8988T (cell line): Measurements from ENCODE around the gene LMO1.

Experiments used
- DNase-seq: peaks from one replicate; pipeline ENCODE4 v3.0.0; 2011

The LMO1 gene

DNA sequence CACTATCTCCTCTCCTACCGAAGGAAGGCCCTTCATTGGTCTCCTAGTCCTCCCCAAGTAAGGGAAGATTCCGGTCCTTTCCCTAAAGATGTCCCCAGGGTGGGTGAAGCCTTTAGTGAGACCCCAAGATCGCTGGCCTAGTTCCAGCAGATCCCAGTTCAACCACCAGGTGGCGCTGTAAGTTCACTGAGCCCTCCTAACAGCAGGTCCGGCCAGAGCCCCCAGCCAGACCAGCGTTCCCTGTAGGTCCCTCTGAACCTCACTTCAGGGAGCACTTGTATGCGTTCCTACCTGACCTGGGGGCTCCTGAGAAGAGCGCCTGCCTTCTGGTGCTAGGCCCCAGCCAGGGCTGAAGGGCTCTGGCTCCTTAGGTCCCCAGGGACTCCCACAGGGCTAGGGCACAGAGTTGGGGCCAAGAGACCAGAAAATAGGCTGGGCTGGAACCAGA, 38.1 kb downstream of the LMO1 start:
- peak; percentile 95 for DNase-seq

DNA sequence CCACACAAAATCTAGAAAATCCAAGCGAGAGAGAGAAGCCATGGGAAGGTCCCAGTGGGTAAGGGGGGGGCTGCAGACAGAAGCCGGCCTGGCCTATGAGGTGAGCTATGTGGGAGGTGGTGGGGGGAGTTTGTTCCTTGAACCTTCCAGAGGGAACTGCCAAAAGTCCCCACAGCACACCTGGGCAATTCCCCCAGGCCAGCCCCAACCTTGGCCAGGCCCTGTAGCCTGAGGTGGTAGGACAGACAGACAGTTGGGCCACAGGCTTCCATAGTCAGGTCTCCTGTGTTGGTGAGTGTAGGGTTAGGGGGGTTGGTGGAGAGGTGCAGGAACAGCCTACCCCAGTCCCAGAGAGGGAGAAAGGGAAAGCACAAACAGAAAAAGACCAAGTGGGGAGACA, 39.0 kb downstream of the LMO1 start:
- no peak for DNase-seq

DNA sequence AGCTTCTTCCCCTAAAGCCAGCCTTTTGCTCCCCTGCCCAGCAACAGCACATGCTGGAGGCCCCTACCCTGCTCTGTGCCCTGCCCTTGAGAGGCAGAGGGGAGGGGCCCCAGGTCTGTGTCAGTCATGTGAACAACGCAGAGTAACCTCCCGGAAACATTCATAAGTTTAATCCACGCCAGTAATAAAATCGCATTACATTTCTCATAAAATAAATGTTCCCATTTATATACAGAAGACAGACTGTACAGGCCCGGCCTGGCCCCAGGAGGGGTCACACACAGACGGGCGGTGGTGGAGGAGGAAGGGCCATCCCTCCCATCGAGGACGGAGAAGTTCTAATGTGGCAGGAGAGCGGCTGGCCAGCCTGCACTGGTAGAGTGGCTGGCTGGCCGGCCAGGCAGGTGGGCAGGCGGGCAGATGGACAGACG, 39.5 kb downstream of the LMO1 start:
- DNase-seq, result no peak

DNA sequence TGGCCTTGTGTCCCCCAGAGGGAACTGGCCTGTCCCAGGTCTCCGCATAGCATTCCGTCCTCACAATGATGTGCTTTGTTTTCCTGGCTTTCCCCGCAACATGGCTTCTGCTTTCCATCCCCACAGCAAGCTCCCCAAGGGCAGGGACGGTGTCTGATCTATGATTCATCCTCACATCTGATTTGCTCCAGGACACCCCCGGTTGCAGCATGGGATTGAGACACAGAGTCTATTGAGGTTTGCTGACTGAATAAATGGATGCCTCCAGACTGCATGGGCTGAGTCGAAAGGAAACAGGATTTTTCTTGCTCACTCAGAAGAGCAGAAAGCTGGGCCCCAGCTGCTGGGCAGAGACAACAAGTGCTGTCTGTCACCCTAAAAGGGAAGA, 40.2 kb downstream of the LMO1 start:
- DNase-seq, result no peak

DNA sequence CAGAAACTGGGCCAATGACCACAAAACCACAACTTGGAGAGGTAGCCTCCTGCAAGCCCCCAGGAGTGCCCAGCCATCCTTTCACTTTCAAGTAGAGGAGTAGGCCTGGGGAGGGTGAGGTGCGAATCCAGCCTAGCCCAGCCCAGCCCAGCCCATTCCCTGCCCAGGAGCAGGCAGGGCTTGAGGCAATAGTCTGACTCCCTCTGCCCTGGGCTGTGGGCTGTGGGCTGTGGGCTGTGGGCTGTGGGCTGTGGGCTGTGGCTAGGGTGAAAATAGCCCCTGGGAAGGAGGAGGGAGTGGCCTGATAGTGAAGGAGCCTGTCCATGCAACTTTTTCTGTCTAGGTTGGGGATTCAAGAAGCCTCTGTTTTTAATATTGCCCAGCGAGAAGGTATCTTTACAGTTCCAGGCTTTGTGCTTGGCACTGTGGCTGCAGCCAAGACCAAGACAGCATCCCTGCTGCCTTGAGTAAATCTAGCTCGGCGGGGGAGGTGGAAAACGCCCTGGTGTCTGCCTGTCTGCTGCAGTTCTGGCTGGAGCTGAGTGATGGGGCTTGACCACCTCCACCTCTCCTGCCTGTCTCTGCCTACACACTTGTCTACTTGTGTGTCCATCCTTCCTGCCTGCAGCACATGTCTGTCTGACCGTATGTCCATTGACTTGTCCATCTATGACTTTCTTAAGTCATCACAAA, 40.7 kb downstream of the LMO1 start:
- no peak for DNase-seq

DNA sequence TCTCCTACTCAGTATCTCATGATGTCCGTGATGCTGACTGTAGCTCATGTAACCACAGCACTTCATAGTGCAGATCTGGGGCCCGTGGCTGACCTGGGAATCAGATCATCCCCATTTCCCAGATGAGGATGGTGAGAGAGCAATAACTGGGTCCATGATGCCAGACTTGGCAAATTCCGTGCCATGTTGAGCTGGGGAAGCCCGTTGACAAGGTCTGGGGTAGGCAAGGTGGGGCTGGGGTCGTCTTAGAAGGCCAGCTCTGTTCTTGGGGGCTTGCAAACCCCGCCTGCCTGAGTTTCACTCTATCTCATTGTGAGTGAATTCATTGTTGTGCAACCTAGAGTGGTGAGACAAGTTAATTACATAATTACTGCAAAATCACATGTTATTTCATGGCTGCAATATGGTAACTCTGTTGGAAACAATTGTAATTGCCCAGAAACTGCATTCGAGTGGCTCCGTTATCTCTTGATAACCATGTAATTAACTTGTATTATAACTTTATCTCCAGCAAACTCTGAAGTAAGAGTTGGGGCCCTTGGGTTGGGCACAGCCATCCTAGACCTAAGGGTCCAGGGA, 41.7 kb downstream of the LMO1 start:
- no peak for DNase-seq

DNA sequence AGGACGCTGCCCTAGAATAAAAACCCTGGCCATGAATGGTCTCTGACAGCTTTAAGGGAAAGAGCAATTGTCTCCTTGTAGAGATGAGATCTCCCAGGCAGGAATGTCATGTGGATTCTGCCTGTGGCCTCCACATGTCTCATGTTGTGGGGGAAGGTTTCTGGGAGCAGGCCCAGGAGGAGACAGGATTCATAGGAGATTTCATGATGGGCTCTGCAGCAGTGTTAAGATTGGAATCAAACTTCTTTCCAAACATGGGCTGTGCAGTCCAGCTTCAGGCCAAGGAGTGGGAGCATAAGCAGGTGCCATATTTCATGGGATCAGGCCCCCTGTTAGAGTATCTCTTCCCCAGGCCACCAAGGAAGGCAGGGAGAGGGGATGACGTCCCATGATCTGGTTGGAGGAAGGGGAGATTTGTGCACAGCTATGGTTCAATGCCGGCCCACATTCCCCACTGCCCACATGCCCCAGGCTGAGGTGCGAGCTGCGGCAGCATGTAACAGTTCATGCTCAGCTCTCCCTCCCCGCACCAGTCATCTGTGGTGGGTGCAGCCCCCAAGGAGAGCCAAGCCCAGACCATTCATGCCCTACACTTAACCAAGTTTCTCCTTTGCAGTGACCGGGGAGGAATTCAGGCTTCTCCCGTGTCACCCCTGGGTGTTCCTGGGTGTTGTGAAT, 42.5 kb downstream of the LMO1 start:
- DNase-seq, result no peak

DNA sequence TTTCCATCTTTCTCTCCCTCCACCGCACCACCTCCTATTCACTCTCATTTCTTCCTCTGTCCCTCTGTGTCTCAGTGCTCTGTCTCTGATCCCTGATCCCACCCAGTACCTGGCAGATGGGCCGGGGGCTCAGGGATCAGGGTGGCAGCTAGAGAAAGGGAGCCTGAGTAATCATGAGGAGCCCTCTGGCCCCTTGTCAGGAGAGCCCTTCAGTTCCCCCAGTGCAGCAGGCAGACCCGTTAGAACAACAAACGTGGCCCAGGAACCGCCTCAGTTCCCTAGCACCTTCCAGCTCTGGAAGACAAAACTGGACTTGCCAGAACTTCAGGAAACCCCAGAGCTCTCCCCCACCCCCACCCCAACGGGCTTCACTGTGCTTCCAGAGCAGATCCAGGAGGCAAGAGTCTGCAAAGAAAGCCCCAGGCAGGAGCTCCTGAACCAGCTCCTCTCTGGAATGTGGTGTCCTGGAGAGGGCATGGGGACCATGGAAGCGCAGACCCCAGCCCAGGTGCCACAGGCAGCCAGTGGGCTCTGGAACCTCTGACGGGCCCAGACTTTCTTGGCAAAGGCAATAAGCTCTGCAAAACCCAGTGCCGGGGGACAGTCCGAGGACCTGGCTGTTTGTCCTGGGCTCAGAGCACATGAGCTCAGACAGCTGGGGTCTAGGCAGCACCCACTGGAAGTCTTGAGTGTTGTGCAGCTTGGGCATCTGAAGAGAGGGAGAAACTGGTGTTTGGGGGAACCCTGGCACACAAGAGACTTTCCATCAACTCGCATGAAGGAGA, 43.2 kb downstream of the LMO1 start:
- no peak for DNase-seq

DNA sequence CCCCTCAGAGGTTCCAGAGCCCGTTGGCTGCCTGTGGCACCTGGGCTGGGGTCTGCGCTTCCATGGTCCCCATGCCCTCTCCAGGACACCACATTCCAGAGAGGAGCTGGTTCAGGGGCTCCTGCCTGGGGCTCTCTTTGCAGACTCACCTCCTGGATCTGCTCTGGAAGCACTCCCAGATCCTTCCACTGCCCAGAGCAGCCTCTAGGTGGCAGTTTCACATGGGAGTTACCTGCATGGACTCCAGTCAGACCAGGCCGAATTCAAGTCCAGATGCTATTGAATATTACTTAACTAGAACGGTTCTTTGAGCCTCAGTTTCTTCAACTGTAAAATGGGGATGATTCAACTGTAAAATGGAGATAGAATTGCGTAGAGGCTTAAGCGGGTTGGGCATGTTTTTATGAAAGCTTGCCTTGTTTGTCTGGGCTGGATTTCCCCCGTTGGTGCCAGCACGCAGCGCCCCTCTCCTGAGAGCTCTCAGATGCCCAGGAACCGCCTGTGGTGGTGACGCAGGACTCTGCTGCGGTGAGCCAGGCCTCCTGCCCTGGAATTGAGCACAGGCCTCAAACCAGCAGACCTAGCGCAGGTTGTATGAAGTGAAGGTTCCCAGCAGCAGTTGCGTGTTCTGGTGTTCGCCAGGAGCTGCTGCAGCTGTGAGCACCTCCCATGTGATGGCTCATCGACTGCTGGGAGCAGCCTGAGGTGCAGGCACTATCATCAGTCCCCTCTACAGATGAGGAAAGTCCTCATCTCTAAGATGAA, 44.2 kb downstream of the LMO1 start:
- peak; percentile 89 for DNase-seq

DNA sequence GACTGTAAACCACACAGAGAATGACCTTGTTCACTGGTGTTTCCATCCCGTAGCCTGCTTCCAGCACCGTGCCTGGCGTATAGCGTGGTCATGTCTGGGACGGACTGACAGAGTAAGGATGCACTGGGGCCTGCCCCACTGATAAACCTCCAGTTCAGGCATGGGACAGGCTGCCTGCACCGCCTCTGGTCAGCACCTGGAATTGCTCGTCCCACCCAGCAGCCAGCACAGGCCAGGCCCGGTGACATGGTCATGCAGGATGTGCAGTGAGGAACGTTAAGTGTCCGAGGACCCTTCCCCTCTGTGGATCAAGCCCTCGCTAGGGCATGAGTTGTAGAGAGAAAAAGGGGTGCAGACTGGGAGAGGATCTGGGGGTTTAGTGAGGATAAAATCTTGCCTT, 44.8 kb downstream of the LMO1 start:
- no peak for DNase-seq

DNA sequence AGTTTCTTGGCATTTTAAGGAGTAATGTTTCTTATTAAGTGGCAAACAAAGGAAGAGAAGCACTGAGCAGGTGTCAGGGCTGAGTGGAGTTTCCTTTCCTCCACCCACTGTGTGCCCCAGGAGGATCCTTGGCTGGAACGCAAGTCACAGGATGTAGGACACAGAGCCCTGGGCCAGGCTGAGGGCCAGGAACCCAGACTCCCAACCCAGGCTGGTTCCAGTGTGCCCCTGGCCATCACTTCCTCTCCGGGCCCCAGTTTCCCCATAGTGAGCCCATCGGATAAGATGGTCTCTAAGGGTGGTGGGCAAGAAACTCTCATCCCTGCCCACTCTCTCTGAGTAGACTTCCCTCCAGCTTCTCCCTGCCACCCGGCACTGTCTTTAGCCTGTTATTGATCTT, 45.3 kb downstream of the LMO1 start:
- DNase-seq, result no peak

DNA sequence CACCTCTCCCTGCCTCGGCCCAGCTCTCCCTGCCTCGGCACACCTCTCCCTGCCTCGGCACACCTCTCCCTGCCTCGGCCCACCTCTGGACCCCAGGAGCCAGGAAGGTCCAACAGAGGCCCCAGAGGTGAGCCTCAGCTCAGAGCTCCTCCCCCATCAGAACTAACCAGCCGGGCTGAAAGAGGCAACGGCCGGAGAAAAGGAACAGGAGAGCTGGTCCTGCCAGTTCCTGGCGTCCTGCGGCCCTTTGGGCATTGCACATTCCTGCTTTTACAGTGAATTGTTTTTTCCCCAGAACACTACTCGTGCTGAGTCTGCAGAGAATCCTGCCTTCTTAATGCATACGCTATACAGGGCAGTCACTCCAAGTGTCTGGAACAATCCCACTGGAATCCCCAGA, 45.8 kb downstream of the LMO1 start:
- DNase-seq, result no peak

DNA sequence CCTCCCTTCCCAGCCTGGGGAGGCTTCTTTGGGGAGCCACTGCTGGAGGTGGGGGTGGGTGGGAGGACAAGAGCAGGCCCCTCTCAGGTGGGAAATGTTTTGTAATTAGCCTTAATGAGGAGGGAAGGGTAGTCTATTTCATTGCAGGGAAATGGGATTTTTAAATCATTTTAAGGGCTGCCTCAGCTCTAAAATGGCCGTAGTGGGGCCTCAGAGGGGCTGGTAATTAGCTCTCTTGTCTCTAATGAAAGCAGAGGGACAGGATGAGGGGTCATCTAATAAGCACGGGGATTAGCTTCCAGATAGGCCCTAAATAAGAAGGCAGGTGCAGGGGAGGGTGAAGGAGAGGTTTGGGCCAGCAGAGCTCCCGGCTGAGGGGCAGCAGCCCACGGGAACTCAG, 46.5 kb downstream of the LMO1 start:
- no peak for DNase-seq

DNA sequence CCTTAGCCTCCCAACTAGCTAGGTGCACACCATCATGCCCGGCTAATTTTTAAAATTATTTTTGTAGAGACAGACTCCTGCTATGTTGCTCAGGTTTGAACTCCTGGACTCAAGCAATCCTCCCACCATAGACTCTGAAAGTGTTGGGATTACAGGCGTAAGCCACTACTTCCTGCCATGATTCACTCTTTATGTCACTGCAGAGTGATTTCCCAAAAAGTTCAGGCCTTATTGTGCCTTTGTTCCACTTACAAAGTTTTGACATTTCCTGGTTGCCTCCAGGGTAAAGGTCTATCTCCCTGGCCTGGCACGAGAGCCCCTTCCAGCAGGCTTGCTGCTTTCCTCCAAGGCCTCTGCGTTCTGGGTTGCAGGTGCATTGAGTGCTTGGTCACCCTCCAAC, 50.3 kb downstream of the LMO1 start:
- DNase-seq, result no peak

DNA sequence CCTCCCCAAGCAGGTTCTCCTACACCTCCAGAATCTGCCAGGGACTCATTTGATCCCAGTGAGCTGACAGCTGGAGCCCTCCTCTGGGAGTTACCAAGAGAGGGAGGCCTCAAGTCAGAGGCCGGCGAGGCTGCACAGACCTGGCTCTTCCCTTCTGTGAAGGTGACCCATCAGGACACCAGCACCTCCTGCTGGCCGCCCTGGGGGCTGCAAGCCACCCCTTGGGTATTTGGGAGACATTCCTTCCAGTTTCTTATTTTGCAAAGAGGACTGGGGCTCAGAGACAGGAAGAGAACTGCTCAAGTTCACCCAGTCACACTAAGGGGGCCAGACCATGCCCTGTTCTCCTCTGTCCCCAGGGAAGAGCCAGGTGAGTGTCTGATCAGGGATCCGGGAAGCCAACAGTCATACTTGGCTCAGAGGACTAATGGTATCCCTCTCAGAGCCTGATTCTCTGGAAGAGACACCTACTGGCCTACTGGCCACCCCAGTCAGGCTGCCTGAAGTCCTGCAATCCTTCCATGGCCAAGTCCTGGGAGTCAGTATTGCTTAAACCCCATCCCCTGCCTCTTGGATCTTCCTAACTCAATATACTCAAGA, 54.4 kb downstream of the LMO1 start:
- no peak for DNase-seq

DNA sequence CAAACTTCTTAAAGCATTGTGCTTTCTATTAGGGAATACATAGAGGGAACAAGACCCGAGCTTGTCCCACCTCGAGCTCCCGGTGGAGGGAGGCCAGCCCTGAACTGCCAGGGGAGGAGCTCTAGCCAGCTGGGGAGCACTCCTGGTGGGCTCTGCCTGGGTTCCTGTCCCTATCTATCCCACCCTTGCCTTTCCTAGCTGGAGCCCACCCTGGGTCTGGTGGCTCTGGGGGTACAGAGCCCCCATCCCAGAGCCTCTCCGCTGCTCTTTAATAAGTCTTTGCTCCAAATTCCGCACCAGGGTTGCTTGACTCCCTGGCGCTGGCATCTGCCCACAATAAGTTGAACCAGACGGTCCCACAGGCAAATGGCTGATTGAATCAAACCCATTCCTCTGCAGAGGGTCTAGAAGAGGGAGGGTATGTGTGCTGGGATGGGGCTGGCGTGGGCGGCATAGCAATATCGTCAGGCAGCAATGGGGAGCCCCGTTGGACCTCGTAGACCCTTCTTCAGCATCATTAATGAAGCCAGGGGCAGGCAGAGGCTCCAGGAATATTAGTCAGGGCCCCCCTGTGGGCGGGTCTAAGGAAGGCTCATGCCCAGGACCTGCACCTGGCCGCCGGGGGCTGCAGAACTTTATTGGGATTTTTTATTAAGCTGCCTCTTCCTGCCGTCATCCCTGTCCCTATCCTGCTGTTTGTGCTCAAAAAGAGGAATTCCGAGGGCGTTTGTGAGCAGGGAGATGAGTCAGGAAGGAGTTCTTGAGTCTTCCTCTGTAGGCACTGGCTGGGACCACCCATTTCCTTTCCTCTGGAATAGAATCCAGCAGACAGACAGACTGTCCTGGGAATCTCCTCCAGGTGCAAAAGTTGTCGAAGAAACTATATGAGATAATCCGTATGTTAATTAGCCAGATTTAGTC, 56.3 kb downstream of the LMO1 start:
- DNase-seq, result no peak

DNA sequence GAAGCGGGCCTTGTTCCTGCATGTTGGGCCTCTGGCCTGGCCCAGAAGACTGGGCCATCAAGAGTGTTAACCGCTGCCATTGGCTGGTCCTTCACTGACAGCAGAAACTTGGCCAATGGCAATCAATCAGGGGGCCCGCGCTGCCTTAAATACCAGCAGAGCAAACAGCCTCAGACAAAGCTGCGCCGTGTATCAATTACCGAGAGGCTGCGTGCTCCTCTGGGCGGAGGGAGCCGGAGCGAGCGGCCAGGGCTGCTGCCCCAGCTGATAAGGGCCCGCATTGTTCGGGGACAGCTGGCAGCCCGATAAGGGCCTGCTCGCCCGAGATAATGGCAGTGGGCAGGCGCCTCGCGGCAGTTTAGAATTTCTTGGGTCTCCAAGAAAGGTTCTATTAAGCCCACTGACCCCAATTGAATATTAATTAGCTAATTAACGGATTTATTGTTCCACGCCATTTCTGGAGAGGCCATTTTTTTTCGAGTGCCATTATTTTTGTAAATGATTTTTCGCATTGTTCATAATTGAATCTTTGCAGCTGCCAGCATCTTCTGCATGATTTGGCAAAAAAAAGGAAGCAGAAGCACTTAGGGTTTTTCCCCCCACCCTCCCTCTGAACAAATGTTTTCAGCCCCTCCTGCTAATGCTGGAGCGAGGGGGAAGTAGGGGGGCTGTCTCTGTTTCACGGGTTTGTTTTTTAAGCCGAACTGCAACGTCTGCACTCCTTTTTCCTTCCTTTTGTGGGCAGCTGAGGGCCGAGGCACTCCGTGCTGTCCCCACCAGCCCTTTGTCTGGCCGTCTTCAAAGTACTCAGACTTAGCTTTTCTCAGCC, 57.2 kb downstream of the LMO1 start:
- DNase-seq, result no peak

DNA sequence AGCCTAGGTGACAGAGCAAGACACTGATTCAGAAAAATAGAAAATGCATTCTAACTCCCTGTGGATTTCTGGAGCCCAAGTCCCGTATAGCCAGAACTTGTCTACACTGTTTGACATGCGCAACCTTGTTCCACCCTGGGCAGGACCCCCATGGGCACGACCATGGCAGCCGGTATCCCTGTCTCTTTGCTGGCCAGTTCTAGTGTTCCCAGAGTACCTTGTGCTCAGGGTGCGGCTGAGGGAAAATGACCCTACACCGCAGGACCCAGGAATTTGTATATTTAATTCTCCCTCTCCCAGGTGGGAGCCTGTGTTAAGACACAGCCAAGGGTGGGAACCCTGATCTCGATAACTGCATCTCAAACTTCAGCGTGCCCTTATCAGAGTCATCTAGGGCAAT, 58.1 kb downstream of the LMO1 start:
- no peak for DNase-seq

DNA sequence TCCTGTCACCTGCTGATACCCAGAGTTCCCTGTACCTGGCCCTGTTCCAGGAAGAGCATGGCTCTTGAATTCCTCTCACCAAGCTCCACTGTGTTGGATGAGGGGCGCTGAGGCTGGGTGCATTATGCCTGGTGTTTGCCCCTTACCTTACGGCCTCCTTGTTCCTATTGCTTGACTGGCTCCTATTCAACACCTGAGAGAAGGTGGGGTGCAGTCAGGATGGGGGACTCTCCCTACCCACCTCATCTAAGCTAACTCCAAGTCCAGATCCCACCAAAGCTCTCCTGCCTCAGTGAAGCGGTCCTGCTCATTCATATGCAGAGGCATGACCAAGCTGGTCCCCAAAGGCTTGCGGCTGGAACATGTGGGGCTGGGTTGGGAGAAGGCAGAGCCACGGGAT, 59.1 kb downstream of the LMO1 start:
- DNase-seq, result no peak

DNA sequence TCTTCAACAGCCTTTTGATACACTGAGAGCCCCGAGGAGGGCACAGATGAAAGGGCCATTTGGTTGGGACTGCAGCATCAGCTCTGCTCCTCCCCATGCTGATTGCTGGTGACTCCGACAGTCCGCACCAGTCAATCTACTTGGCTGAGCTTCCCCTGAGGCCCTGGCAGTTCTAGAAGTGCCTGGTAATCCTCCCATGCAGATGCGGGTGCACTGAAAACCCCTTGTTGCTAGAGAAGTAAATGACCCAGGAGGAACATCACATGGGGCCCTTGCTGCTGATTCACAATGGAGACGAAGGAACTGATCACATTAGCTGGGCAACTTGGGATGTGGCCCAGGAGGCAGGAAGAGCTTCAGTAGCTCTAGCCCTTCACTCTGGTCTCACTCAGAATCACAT, 59.7 kb downstream of the LMO1 start:
- DNase-seq, result no peak

DNA sequence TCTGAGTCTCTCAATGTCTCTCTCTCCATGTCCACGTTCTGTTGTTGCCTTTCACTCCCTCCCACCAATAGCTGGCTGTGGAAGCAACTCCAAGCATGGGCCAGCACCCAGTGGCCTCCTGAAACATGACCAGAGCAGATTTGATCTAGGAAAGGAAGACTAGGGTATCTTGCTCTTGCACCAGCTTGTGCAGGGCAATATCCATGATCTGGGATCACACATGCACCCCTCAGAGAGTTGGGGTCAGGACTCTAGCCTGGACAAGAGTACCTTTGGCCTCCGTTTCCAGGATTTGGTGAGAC, 60.3 kb downstream of the LMO1 start:
- no peak for DNase-seq
